GM20431 (cell line): Measurements from ENCODE around the gene ZNF277.
"Not testable (repeated sequence)": the region's sequence is repeated elsewhere in the genome, so short reads cannot be mapped to it uniquely, and the experiment has no call there.

Source experiments
- in situ Hi-C: fragments of 300-500 bp; cut with MseI, MboI; formaldehyde crosslinking; loops from one replicate; pipeline ENCODE4 v1.15.0; 2020; ENCODE audit warnings: low sequenced_read_pairs; ENCODE audit not compliant: unreplicated experiment

Gene ZNF277

DNA sequence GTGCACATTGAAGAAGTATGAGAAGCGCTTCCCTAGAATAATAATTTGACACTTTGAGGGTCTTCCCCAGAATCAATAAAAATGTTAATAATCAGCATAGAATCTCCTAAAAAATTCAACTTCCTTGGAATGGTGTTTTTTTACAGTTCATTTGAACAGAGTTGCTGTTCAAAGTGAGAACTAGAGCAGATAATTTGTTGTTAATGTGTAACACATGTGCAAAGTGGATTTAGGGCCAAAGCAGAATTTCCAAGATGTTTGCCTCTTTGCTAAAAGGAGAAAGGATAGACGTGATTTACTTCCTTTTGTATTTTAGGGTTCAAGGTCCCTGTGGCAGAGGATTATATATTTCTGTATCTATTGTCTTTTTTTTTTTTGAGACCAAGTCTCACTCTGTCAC, 73.8 kb downstream of the ZNF277 start:
- in situ Hi-C loops: no loop called here

- in situ Hi-C loops: no loop called here
Observed at GRCh38 chr7:112282476-112283188, 76.1 kb downstream of the ZNF277 start.

DNA sequence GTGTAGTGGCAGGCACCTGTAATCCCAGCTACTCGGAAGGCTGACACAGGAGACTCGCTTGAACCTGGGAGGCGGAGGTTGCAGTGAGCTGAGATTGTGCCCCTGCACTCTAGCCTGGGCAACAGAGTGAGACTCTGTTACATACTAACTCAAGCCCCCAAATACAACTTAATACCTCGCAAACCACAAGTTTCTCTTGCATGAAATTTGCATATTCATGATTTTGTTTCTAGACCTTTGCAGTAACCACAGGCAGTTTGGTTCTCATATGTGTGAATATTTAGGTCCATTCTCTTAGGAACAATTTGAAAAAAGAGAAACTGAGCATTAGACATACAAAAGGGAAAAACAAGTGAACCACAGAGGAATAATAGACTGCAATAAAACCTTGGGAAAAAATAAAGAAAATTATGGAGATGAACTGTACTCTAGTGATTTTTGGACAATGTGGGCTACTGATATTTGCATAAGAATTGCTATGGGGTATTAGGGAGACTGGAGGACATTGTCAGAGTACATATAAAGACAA, 77.0 kb downstream of the ZNF277 start:
- in situ Hi-C loops: no loop called here

DNA sequence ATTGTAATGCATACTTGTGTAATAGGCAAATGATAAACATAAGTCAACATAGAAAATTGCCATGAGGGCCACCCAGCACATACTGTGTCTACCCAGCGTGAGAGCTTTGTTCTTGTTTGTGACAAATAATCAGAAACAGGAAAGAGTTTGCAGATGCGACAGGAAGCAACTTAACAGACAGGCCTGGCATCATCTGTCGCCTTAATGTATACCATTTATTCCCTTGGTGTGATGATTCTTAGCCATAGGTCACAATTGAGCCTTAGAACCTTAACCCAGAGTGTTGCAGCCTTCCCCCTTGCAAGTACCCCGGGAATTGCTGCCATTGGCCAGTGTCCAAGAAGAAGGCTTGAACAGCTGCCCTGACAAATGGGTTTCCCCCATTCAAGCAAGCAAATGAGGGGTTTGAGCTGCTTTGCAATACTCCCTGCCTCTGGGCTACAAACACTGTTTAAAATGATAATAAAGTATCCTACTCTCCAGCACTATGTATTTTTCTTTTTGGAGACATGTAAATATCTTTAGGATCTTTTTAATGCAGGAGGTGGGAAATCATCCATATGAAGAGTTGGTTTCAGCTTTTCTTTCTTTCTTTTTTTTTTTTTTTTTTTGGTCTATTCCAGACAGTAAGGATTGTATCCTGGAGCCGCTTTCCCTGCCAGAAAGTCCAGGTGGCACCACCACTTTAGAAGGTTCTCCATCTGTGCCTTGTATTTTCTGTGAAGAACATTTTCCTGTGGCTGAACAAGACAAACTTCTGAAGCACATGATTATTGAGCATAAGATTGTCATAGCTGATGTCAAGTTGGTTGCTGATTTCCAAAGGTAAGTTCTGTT, 80.0 kb downstream of the ZNF277 start:
- in situ Hi-C loops: no loop called here

DNA sequence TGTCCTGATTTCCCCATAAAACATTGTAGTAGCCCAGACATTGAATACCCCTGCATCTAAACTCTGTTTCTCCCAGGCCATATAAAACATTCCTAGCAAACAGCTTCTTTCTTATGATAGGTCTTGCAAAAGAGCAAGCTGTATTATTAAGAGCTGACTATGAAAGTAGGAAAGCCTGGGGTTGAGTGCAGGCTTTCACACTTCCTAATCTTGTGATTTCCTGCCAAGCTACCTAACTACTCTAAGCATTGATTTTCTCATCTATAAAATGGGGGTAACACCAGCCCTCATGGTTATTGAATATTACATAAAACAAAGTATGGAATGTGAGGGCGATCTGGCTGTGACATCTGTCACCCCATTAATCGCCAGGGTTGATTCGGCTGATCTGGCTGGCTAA, 81.8 kb downstream of the ZNF277 start:
- in situ Hi-C loops: no loop called here

GRCh38 chr7:112290065-112290464, 83.6 kb downstream of the ZNF277 start:
- in situ Hi-C loops: no loop called here

DNA sequence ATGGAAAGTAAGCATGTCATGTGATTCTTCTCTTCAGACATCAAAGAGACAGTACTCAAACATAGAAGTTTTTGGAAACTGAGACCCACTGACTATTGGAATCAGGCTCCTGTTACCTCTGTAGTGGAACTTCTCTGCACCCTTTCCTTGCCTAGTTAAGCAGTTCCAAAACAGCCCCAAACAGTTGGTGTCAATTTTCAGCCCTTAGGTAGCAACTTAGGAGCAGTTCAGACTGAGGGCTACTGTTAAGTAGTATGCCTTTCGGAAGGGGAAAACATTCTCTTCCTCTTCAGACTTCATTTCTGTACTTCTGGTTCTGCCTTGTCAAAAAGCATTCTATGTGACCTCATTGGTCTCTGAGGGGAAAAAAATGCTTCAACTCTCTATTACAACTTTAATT, 85.7 kb downstream of the ZNF277 start:
- in situ Hi-C loops: no loop called here

- in situ Hi-C loops: no loop called here
Observed at GRCh38 chr7:112293416-112293815, 86.9 kb downstream of the ZNF277 start.

DNA sequence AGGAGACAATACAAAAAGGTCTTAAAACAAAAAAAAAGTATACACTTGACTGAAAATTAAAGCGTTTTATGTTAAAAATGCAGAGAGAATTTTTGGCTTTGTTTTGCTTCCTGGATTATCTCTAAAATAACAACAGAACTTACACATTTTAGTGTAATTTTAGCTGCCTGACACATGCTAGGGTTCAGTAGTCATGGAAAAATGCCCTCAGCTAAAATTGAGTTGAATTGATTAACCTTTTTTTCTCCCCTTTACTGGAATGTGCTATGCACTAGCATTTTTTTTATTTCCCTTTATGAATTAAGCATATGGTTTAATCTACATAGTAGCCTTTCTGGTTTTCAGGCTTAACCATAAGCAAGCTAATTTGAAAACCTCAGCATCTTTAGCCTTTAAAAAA, 89.9 kb downstream of the ZNF277 start:
- in situ Hi-C loops: no loop called here

GRCh38 chr7:112297681-112298080, 91.2 kb downstream of the ZNF277 start:
- in situ Hi-C loops: no loop called here

GRCh38 chr7:112298543-112299100, 92.1 kb downstream of the ZNF277 start:
- in situ Hi-C loops: no loop called here

GRCh38 chr7:112300072-112300471, 93.6 kb downstream of the ZNF277 start:
- in situ Hi-C loops: no loop called here

DNA sequence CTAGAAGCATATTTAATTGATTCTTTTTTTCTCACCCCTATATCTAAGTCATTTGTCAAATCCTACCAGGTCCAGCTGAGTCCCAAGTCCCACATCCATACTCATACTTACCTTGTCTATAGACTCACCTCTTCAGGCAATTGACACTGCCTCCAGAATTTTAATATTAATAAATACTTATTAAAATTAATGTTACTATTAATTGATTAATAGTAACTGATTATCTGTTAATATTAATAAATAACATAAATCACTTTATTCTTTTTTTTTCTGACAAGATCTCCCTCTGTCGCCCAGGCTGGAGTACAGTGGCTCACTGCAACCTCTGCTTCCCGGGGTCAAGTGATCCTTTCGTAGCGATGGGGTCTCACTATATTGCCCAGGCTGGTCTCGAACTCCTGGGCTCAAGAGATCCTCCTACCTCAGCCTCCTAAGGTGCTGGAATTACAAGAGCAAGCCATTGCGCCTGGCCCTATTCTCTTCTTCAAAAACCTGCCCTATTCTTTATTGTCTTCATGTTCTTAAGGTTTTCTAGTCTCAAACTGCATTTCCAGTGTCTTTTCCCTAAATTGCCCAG, 94.4 kb downstream of the ZNF277 start:
- in situ Hi-C loops: no loop called here

DNA sequence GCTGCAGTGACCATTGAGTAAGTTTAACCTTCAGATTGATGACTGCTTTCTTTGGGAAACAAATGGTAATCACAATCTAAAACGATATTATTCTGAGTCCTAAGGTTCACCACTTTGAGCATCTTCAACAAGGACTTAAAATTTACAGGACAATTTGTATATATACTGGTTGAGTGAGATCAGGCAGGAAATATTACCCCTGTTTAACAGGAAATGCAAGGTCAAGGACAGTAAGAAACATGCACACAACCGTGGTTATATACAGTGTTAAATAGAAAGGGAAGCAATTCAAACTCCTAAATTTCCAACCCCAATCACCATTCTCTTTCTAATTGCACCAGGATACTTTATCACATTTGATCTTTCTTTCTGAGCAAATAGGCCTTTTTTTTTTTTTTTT, 96.1 kb downstream of the ZNF277 start:
- in situ Hi-C loops: no loop called here

DNA sequence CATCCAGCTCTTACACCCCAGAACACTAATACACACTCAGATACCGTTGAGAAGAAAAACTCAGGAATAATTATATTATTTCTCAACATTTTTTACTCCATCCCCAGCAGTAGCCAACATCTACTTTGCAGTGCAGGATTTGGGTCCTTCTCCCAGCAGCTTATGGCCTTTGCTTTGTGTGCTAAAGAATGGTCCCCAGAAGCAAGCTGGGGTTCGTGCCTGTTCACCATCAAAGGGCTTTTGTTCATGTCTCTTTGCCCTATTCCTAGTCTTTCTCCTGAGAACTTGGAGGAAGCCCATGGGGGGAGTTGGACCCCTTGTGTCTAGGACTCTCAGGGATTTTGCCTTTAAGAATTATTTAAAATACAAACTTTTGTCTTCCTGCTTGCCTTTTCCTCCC, 100.4 kb downstream of the ZNF277 start:
- in situ Hi-C loops: no loop called here

- in situ Hi-C loops: no loop called here
Observed at GRCh38 chr7:112307506-112307905, 101.0 kb downstream of the ZNF277 start.

GRCh38 chr7:112308974-112309373, 102.5 kb downstream of the ZNF277 start:
- in situ Hi-C loops: no loop called here

GRCh38 chr7:112316803-112317202, 110.3 kb downstream of the ZNF277 start:
- in situ Hi-C loops: not testable (repeated sequence)

- in situ Hi-C loops: no loop called here
Observed at GRCh38 chr7:112322070-112322469, 115.6 kb downstream of the ZNF277 start.

- in situ Hi-C loops: no loop called here
Observed at GRCh38 chr7:112327566-112327965, 121.1 kb downstream of the ZNF277 start.

- in situ Hi-C loops: no loop called here
Observed at GRCh38 chr7:112331492-112331891, 125.0 kb downstream of the ZNF277 start.
